Hepatocyte (in vitro differentiated cells): ENCODE results near the gene SLC9A7. TPM values are rescaled to one million over a fixed set of nuclear protein-coding genes. Genes with fewer than 3 reads are reported as not detected.

Source experiments
- DNase-seq: peaks from one replicate; pipeline ENCODE4 v3.0.0-alpha.2; 2016; ENCODE audit warnings: low spot score
- H2AFZ ChIP-seq: fragments of 200-600 bp; sonication (generic); 2 replicates; pipeline ENCODE4 v1.6.0; 2016; ENCODE audit warnings: antibody characterized with exemption, mild to moderate bottlenecking
- H3K27ac ChIP-seq: fragments of 200-600 bp; sonication (generic); 2 replicates; pipeline ENCODE4 v1.5.1; 2016; ENCODE audit warnings: mild to moderate bottlenecking
- H3K27me3 ChIP-seq: fragments of 200-600 bp; sonication (generic); 2 replicates; pipeline ENCODE4 v1.6.1; 2016
- H3K36me3 ChIP-seq: fragments of 200-600 bp; sonication (generic); replicated peaks from 2 replicates; pipeline ENCODE4 v1.5.1; 2016; ENCODE audit warnings: low read depth; ENCODE audit not compliant: insufficient read depth
- H3K4me1 ChIP-seq: fragments of 200-600 bp; sonication (generic); 2 replicates; pipeline ENCODE4 v1.5.1; 2016; ENCODE audit warnings: mild to moderate bottlenecking, moderate library complexity; ENCODE audit not compliant: insufficient read depth
- H3K4me2 ChIP-seq: fragments of 200-600 bp; sonication (generic); 2 replicates; pipeline ENCODE4 v1.6.0; 2016
- H3K4me3 ChIP-seq: fragments of 200-600 bp; sonication (generic); 2 replicates; pipeline ENCODE4 v1.5.1; 2016; ENCODE audit warnings: mild to moderate bottlenecking
- H3K79me2 ChIP-seq: fragments of 200-600 bp; sonication (generic); 2 replicates; pipeline ENCODE4 v1.6.0; 2017; ENCODE audit warnings: mild to moderate bottlenecking
- H3K9me2 ChIP-seq: fragments of 200-600 bp; sonication (generic); replicated peaks from 2 replicates; pipeline ENCODE4 v1.6.0; 2017; ENCODE audit warnings: mild to moderate bottlenecking; ENCODE audit not compliant: insufficient read depth
- H3K9me3 ChIP-seq: fragments of 200-600 bp; sonication (generic); 2 replicates; pipeline ENCODE4 v1.5.1; 2016; ENCODE audit warnings: low read depth, mild to moderate bottlenecking
- H4K20me1 ChIP-seq: fragments of 200-600 bp; sonication (generic); 2 replicates; pipeline ENCODE4 v1.6.0; 2016; ENCODE audit warnings: mild to moderate bottlenecking; ENCODE audit not compliant: insufficient read depth, poor library complexity, severe bottlenecking
- CTCF ChIP-seq: fragments of 200-600 bp; sonication (generic); IDR thresholded peaks from 2 replicates; pipeline ENCODE4 v1.5.1; 2016; ENCODE audit warnings: antibody characterized with exemption, mild to moderate bottlenecking; ENCODE audit not compliant: poor library complexity
- EZH2 ChIP-seq: fragments of 200-600 bp; sonication (generic); IDR thresholded peaks from 2 replicates; pipeline ENCODE4 v1.6.1; 2016; ENCODE audit warnings: antibody characterized with exemption, mild to moderate bottlenecking, borderline replicate concordance
- EZH2phosphoT487 ChIP-seq: fragments of 200-600 bp; sonication (generic); IDR thresholded peaks from one replicate; pipeline ENCODE4 v1.6.1; 2018; ENCODE audit warnings: antibody characterized with exemption, mild to moderate bottlenecking, low read depth, moderate library complexity; ENCODE audit not compliant: unreplicated experiment, severe bottlenecking
- WGBS: methylation state at CpG from one replicate; pipeline ENCODE4 v1.1.6; 2016; ENCODE audit warnings: low lambda C conversion rate; ENCODE audit errors: missing lambda C conversion rate; 5-methylcytosine and 5-hydroxymethylcytosine counted together
- polyA plus RNA-seq: library from polyadenylated mRNA; unstranded; fragments of >200 nt; fragmentation: Nextera tagmentation; extraction: Ambion mirVana; gene quantifications from 2 replicates; pipeline ENCODE4 v1.2.1, GENCODE V29; 2016
- total RNA-seq: library from RNA; depleted of rRNA; stranded (reverse); fragments of >200 nt; gene quantifications from 2 replicates; pipeline ENCODE4 v1.2.3, GENCODE V29; 2014

The SLC9A7 gene
- total and polyA plus RNA-seq, 2 experiments from 2014 or later, result 3.6 to 8.1 TPM

- H3K9me2 ChIP-seq, result no peaks in the 10 kb centered on the region
- 48% methylated on average over 1 of the region's 1 CpG for WGBS
- TF ChIP-seq EZH2, result no peak
- TF ChIP-seq EZH2phosphoT487, result no peak
- TF ChIP-seq CTCF, result no peak
- no peaks in the 10 kb centered on the region for H3K79me2 ChIP-seq
- no peaks in the 10 kb centered on the region for H3K4me1 ChIP-seq
- no peak overlapping the region for H2AFZ ChIP-seq
- DNase-seq, result no peak
- H3K27ac ChIP-seq, result no peak overlapping the region
- H3K4me2 ChIP-seq, result no peak overlapping the region
- H3K4me3 ChIP-seq, result no peak overlapping the region
- H3K9me3 ChIP-seq, result no peaks in the 10 kb centered on the region
- H3K36me3 ChIP-seq, result no peaks in the 10 kb centered on the region
- no peaks in the 10 kb centered on the region for H3K27me3 ChIP-seq
- no peaks in the 10 kb centered on the region for H4K20me1 ChIP-seq
Observed at GRCh38 chrX:46739736-46740135, 19.2 kb downstream of the SLC9A7 start.

- no peaks in the 10 kb centered on the region for H3K27me3 ChIP-seq
- no peak for DNase-seq
- H3K9me3 ChIP-seq, result no peaks in the 10 kb centered on the region
- H3K27ac ChIP-seq, result no peak overlapping the region
- H3K9me2 ChIP-seq, result no peaks in the 10 kb centered on the region
- H3K4me3 ChIP-seq, result no peak overlapping the region
- 25% methylated on average over 2 of the region's 2 CpGs for WGBS
- H2AFZ ChIP-seq, result no peak overlapping the region
- no peak overlapping the region for H3K4me2 ChIP-seq
- no peaks in the 10 kb centered on the region for H3K79me2 ChIP-seq
- no peaks in the 10 kb centered on the region for H3K36me3 ChIP-seq
- H4K20me1 ChIP-seq, result no peaks in the 10 kb centered on the region
- TF ChIP-seq EZH2phosphoT487, result no peak
- TF ChIP-seq CTCF, result no peak
- no peak for TF ChIP-seq EZH2
- no peaks in the 10 kb centered on the region for H3K4me1 ChIP-seq
Observed at GRCh38 chrX:46737462-46737861, 21.5 kb downstream of the SLC9A7 start.

GRCh38 chrX:46737041-46737440 is 21.9 kb downstream of the SLC9A7 start:
- Histone ChIP-seq H3K27ac (no peak overlapping the region), H3K27me3 (no peaks in the 10 kb centered on the region), H3K9me3 (no peaks in the 10 kb centered on the region), H3K79me2 (no peaks in the 10 kb centered on the region), H2AFZ (no peak overlapping the region), H3K4me1 (no peaks in the 10 kb centered on the region), H3K9me2 (no peaks in the 10 kb centered on the region), H3K4me2 (no peak overlapping the region), H4K20me1 (no peaks in the 10 kb centered on the region), H3K4me3 (no peak overlapping the region), H3K36me3 (no peaks in the 10 kb centered on the region)
- TF ChIP-seq EZH2phosphoT487 (no peak), EZH2 (no peak), CTCF (no peak)
- DNase-seq, result no peak

GRCh38 chrX:46735622-46736021 is 23.3 kb downstream of the SLC9A7 start:
- Histone ChIP-seq H3K4me2 (no peak overlapping the region), H3K9me2 (no peaks in the 10 kb centered on the region), H3K27ac (no peak overlapping the region), H3K36me3 (no peaks in the 10 kb centered on the region), H4K20me1 (no peaks in the 10 kb centered on the region), H3K4me3 (no peak overlapping the region), H3K79me2 (no peaks in the 10 kb centered on the region), H3K4me1 (no peaks in the 10 kb centered on the region), H3K9me3 (no peaks in the 10 kb centered on the region), H3K27me3 (no peaks in the 10 kb centered on the region), H2AFZ (no peak overlapping the region)
- TF ChIP-seq CTCF, result no peak
- no peak for TF ChIP-seq EZH2
- no peak for TF ChIP-seq EZH2phosphoT487
- WGBS, result 61% methylated on average over 2 of the region's 2 CpGs
- DNase-seq, result no peak
